H1 (cell line): ENCODE data around the gene SIGLEC6. TPM values are rescaled to one million over a fixed set of nuclear protein-coding genes. Genes with fewer than 3 reads are reported as not detected.

Source experiments
- CTCF ChIA-PET: fragments of 300-600 bp; sonication (Branson Sonifier 250); formaldehyde crosslinking; loops from one replicate; lab custom pipeline; 2021; ENCODE audit not compliant: partially characterized antibody; lab: Charles Lee
- POLR2A ChIA-PET: fragments of 300-600 bp; sonication (Branson Sonifier 250); formaldehyde crosslinking; loops from one replicate; lab custom pipeline; 2021; ENCODE audit warnings: inconsistent platforms; ENCODE audit not compliant: partially characterized antibody; lab: Charles Lee
- DNase-seq, 2 experiments: peaks; one replicate each; pipeline versions ENCODE4 v3.0.0 to v3.0.0-alpha.2; 2010 to 2022; ENCODE audit warnings: low spot score in 2 of 2, low read depth in 1 of 2, mixed read lengths in 1 of 2
- FAIRE-seq: peaks from 2 replicates; lab custom pipeline; 2011; peaks lifted over from hg19 to GRCh38; lab: Jason Lieb, UNC
- H2AFZ ChIP-seq: 2 replicates; pipeline ENCODE4 v1.8.1; 2012; ENCODE audit warnings: low read length, inconsistent platforms
- H2AK5ac ChIP-seq: 2 replicates; pipeline ENCODE4 v1.6.1; 2013; ENCODE audit warnings: low read depth, low read length
- H2BK120ac ChIP-seq: replicated peaks from 2 replicates; pipeline ENCODE3; 2013; ENCODE audit warnings: low read depth, low read length, inconsistent platforms
- H2BK12ac ChIP-seq: 2 replicates; pipeline ENCODE4 v1.6.1; 2013; ENCODE audit warnings: low read depth, low read length
- H2BK15ac ChIP-seq: 2 replicates; pipeline ENCODE4 v1.6.1; 2013; ENCODE audit warnings: low read length
- H2BK20ac ChIP-seq: 2 replicates; pipeline ENCODE4 v1.6.1; 2013; ENCODE audit warnings: low read length
- H2BK5ac ChIP-seq: 2 replicates; pipeline ENCODE4 v1.6.1; 2013; ENCODE audit warnings: low read depth, low read length
- H3K14ac ChIP-seq: 2 replicates; pipeline ENCODE4 v1.6.1; 2013; ENCODE audit warnings: inconsistent platforms; ENCODE audit not compliant: insufficient read length
- H3K18ac ChIP-seq: 2 replicates; pipeline ENCODE4 v1.6.1; 2013; ENCODE audit warnings: low read length; ENCODE audit errors: extremely low read depth
- H3K23ac ChIP-seq: 2 replicates; pipeline ENCODE4 v1.6.1; 2013; ENCODE audit warnings: inconsistent platforms; ENCODE audit not compliant: insufficient read length
- H3K23me2 ChIP-seq: 2 replicates; pipeline ENCODE4 v1.6.1; 2013; ENCODE audit warnings: low read depth, low read length
- H3K27ac ChIP-seq: 2 replicates; pipeline ENCODE4 v1.6.1; 2011; ENCODE audit warnings: low read depth, low read length, inconsistent platforms
- H3K27me3 ChIP-seq, 4 experiments: replicated peaks in 1 of 4; 1 replicate in 1 of 4; 2 replicates in 3 of 4; pipeline versions ENCODE4 v1.6.1 to v1.8.1; 2011 to 2013; ENCODE audit warnings: low read length in 3 of 4, mild to moderate bottlenecking in 3 of 4, inconsistent platforms in 2 of 4, mixed read lengths in 2 of 4, moderate library complexity in 1 of 4; ENCODE audit not compliant: control insufficient read depth in 3 of 4, insufficient read depth in 3 of 4; ENCODE audit errors: extremely low read depth in 1 of 4
- H3K36me3 ChIP-seq, 4 experiments: 2 replicates each; pipeline versions ENCODE4 v1.6.1 to v1.8.1; 2011 to 2013; ENCODE audit warnings: mild to moderate bottlenecking in 4 of 4, low read length in 3 of 4, moderate library complexity in 2 of 4, control low read depth in 1 of 4, inconsistent platforms in 1 of 4; ENCODE audit not compliant: insufficient read depth in 4 of 4, control insufficient read depth in 2 of 4
- H3K4ac ChIP-seq: replicated peaks from 2 replicates; pipeline ENCODE3; 2013; ENCODE audit warnings: low read length, low read depth, mixed read lengths, inconsistent platforms; ENCODE audit not compliant: insufficient read length
- H3K4me1 ChIP-seq, 4 experiments: replicated peaks in 1 of 4; 1 replicate in 1 of 4; 2 replicates in 3 of 4; pipeline versions ENCODE4 v1.6.1 to v1.8.1; 2011 to 2013; ENCODE audit warnings: low read length in 3 of 4, inconsistent platforms in 2 of 4, mixed read lengths in 1 of 4; ENCODE audit not compliant: insufficient read depth in 4 of 4, control insufficient read depth in 3 of 4
- H3K4me2 ChIP-seq, 2 experiments: 2 replicates each; pipeline versions ENCODE4 v1.6.1 to v1.8.1; 2011 to 2013; ENCODE audit warnings: low read depth in 2 of 2, low read length in 2 of 2, control low read depth in 1 of 2, inconsistent platforms in 1 of 2, mild to moderate bottlenecking in 1 of 2; ENCODE audit not compliant: insufficient read depth in 1 of 2
- H3K4me3 ChIP-seq, 4 experiments: fragments of 200-600, 300-600 bp in 1 of 4; sonication (generic), shearing (Covaris generic), sonication (Bioruptor Twin) in 1 of 4; 2 replicates each; pipeline versions ENCODE4 v1.5.1 to v1.8.1; 2011 to 2016; ENCODE audit warnings: low read length in 4 of 4, low read depth in 3 of 4, control low read depth in 2 of 4, inconsistent platforms in 2 of 4, mild to moderate bottlenecking in 2 of 4, mixed read lengths in 1 of 4, moderate library complexity in 1 of 4; ENCODE audit not compliant: insufficient read depth in 2 of 4; ENCODE audit errors: extremely low read depth in 1 of 4
- H3K56ac ChIP-seq: replicated peaks from 2 replicates; pipeline ENCODE3; 2013; ENCODE audit warnings: low read depth, mild to moderate bottlenecking, mixed read lengths, low read length, inconsistent platforms; ENCODE audit not compliant: insufficient read length
- H3K79me1 ChIP-seq: 2 replicates; pipeline ENCODE4 v1.6.1; 2013; ENCODE audit warnings: low read depth, low read length, control low read depth
- H3K79me2 ChIP-seq, 2 experiments: 2 replicates each; pipeline versions ENCODE4 v1.6.1 to v1.8.1; 2012 to 2013; ENCODE audit warnings: low read length in 2 of 2, mild to moderate bottlenecking in 2 of 2, inconsistent platforms in 1 of 2; ENCODE audit not compliant: insufficient read depth in 2 of 2, control insufficient read depth in 1 of 2
- H3K9ac ChIP-seq, 4 experiments: replicated peaks in 1 of 4; 1 replicate in 1 of 4; 2 replicates in 3 of 4; pipeline versions ENCODE4 v1.6.1 to v1.8.1; 2011 to 2013; ENCODE audit warnings: low read depth in 3 of 4, low read length in 3 of 4, control low read depth in 2 of 4, mild to moderate bottlenecking in 2 of 4, moderate library complexity in 2 of 4, inconsistent platforms in 1 of 4; ENCODE audit errors: extremely low read depth in 1 of 4
- H3K9me3 ChIP-seq, 2 experiments: 2 replicates each; pipeline versions ENCODE4 v1.6.1 to v1.8.1; 2012 to 2013; ENCODE audit warnings: mild to moderate bottlenecking in 2 of 2, moderate library complexity in 2 of 2, control low read depth in 1 of 2, inconsistent platforms in 1 of 2, low read depth in 1 of 2, low read length in 1 of 2, mixed read lengths in 1 of 2; ENCODE audit not compliant: insufficient read depth in 2 of 2
- H4K20me1 ChIP-seq, 2 experiments: replicated peaks in 1 of 2; 2 replicates each; pipeline versions ENCODE3 to v1.8.1; 2011 to 2013; ENCODE audit warnings: inconsistent platforms in 2 of 2, low read length in 2 of 2, mild to moderate bottlenecking in 1 of 2; ENCODE audit not compliant: insufficient read depth in 2 of 2, control insufficient read depth in 1 of 2
- H4K5ac ChIP-seq: 2 replicates; pipeline ENCODE4 v1.6.1; 2013; ENCODE audit warnings: low read length, low read depth, mixed read lengths, inconsistent platforms; ENCODE audit not compliant: insufficient read length
- H4K8ac ChIP-seq: 2 replicates; pipeline ENCODE4 v1.8.0; 2013; ENCODE audit warnings: mild to moderate bottlenecking, moderate library complexity, low read length, inconsistent platforms; ENCODE audit not compliant: insufficient read depth; ENCODE audit errors: extremely low read depth
- H4K91ac ChIP-seq: replicated peaks from 2 replicates; pipeline ENCODE3; 2013; ENCODE audit warnings: low read length, mixed read lengths, inconsistent platforms; ENCODE audit not compliant: insufficient read length
- BCL11A ChIP-seq, 2 experiments: IDR thresholded peaks; one replicate each; pipeline ENCODE4 v1.6.1; 2011; ENCODE audit warnings: low read depth in 2 of 2, low read length in 2 of 2, mild to moderate bottlenecking in 2 of 2
- CBX5 ChIP-seq: fragments of 300-800, 300-1000 bp; sonication (generic); IDR thresholded peaks from 2 replicates; pipeline ENCODE4 v1.7.1; 2016; ENCODE audit warnings: antibody characterized with exemption, low read length, low read depth
- JUN ChIP-seq: IDR thresholded peaks from 2 replicates; pipeline ENCODE4 v1.6.1; 2011; ENCODE audit warnings: low read depth, mild to moderate bottlenecking, improper control_type of control experiment, low read length
- NANOG ChIP-seq: IDR thresholded peaks from 2 replicates; pipeline ENCODE4 v1.6.1; 2011; ENCODE audit warnings: low read length, low read depth, mild to moderate bottlenecking, inconsistent platforms; ENCODE audit not compliant: insufficient read depth, poor library complexity, severe bottlenecking
- RFX5 ChIP-seq: IDR thresholded peaks from 2 replicates; pipeline ENCODE4 v1.6.1; 2011; ENCODE audit warnings: low read depth, low read length, improper control_type of control experiment, borderline replicate concordance
- RXRA ChIP-seq: IDR thresholded peaks from 2 replicates; pipeline ENCODE4 v1.6.1; 2011; ENCODE audit warnings: low read depth, mild to moderate bottlenecking, low read length, moderate library complexity; ENCODE audit not compliant: insufficient read depth
- TBP ChIP-seq: IDR thresholded peaks from 2 replicates; pipeline ENCODE4 v1.6.1; 2011; ENCODE audit warnings: low read depth, low read length, improper control_type of control experiment
- WGBS, 2 experiments: shearing (Covaris generic) in 1 of 2; methylation state at CpG; one replicate each; pipeline versions ENCODE4 v1.1.6 to v1.1.7; 2013 to 2015; ENCODE audit warnings: low lambda C conversion rate in 2 of 2, mixed read lengths in 2 of 2, inconsistent platforms in 1 of 2, low coverage in 1 of 2, missing lambda C conversion rate in 1 of 2; ENCODE audit not compliant: insufficient replicate concordance in 2 of 2, insufficient coverage in 1 of 2, insufficient read length in 1 of 2; ENCODE audit errors: extremely low coverage in 1 of 2, missing lambda C conversion rate in 1 of 2; 5-methylcytosine and 5-hydroxymethylcytosine counted together
- polyA plus RNA-seq, 7 experiments: library from polyadenylated mRNA; depleted of rRNA in 3 of 7; stranded (reverse) in 5 of 7; unstranded in 2 of 7; fragments of >200 nt in 5 of 7; fragments of 200-250 nt in 2 of 7; gene quantifications; 1 replicate in 5 of 7; 2 replicates in 1 of 7; 4 replicates in 1 of 7; pipeline versions ENCODE4 v1.2.1 to v1.2.3, GENCODE V29; 2011 to 2013; ENCODE audit warnings: missing spikeins in 2 of 7, mixed read lengths in 2 of 7
- total RNA-seq: library from RNA; stranded (reverse); fragmentation: NEBNext Ultra II Directional; extraction: Animal tissue kit (Norgen Biotek cat#: 25700); gene quantifications from 2 replicates; pipeline ENCODE4 v1.2.1, GENCODE V29; 2021

SIGLEC6 gene
- total and polyA plus RNA-seq, 2 of the 8 experiments (the other 6 are each of a cell fraction or from before 2014, with no cell fraction given) = 0.05 TPM; not detected in 1

GRCh38 chr19:51507192-51507591, 24.3 kb downstream of the SIGLEC6 start:
- Histone ChIP-seq H2AK5ac (no peak overlapping the region), H3K79me2 (no peaks in the 10 kb centered on the region), H3K36me3 (no peaks in the 10 kb centered on the region), H4K8ac (no peak overlapping the region), H3K9me3 (peaks cover 60 to 73% of the 10 kb centered on the region in 2 experiments), H3K4me2 (no peak overlapping the region), H3K9ac (no peak overlapping the region), H3K14ac (no peak overlapping the region), H2BK120ac (no peak overlapping the region), H3K4me3 (no peak overlapping the region), H3K4ac (no peak overlapping the region), H2AFZ (no peak overlapping the region), H2BK20ac (no peak overlapping the region), H4K91ac (no peak overlapping the region), H3K4me1 (no peaks in the 10 kb centered on the region), H4K20me1 (no peaks in the 10 kb centered on the region), H3K56ac (no peak overlapping the region), H3K23ac (no peak overlapping the region), H2BK12ac (no peak overlapping the region), H3K18ac (no peak overlapping the region), H3K23me2 (no peaks in the 10 kb centered on the region), H3K27ac (no peak overlapping the region), H4K5ac (no peak overlapping the region), H3K79me1 (no peaks in the 10 kb centered on the region), H2BK15ac (no peak overlapping the region), H2BK5ac (no peak overlapping the region), H3K27me3 (no peaks in the 10 kb centered on the region)
- no peak for TF ChIP-seq BCL11A (IDR thresholded peaks at IDR 0.05; ENCODE audit: low read depth in 2 of 2, low read length in 2 of 2)
- TF ChIP-seq JUN = no peak
- no peak for TF ChIP-seq RFX5
- TF ChIP-seq TBP = no peak
- TF ChIP-seq RXRA = no peak
- TF ChIP-seq CBX5 = no peak
- no peak for TF ChIP-seq NANOG
- DNase-seq (no peak), FAIRE-seq (no peak)
- 52% methylated on average over 3 of the region's 3 CpGs; no CpG with 5 or more reads in 1 of the 2 experiments for WGBS, 2 experiments
- POLR2A ChIA-PET = no interaction called here
- CTCF ChIA-PET = interaction anchor here (0.6 to 1.1 kb wide), 3 partner anchors 11 to 86 kb away, joined by 3 read pairs; no protein-coding TSS in a partner anchor
